Thoracic aorta endothelial cell (primary cell): ENCODE measurements around the gene LUC7L2. TPM values are rescaled to one million over a fixed set of nuclear protein-coding genes. Genes with fewer than 3 reads are reported as not detected.

Experiments used
- small RNA-seq: library from RNA; depleted of rRNA; stranded (forward); fragments of <200 nt; gene quantifications from one replicate; pipeline ENCODE3, GENCODE V24; 2012
- total RNA-seq: library from RNA; depleted of rRNA; stranded (reverse); fragments of >200 nt; gene quantifications from 2 replicates; pipeline ENCODE4 v1.2.3, GENCODE V29; 2012

LUC7L2 gene
- 77.2 and 77.9 TPM in 2 replicates for total RNA-seq

GRCh38 chr7:139359366-139360209 lies at the start of gene LUC7L2:
Gene LUC7L2, plus strand, starts transcription at chr7:139359894. Its CDS starts 368 bp downstream, at chr7:139360262.

GRCh38 chr7:139341058-139341775 lies 18.5 kb upstream of the LUC7L2 start, which contains the start of gene FMC1:
Gene FMC1, plus strand, starts transcription at chr7:139341337. Its CDS starts 48 bp downstream, at chr7:139341385.

Small RNAs within 50 kb of the gene (small RNA-seq; reads per million reads assigned to genes)
- not detected for gene RNU6-206P
- not detected for gene RNU6-911P

Other genes with a start within 250 kb of the LUC7L2 start
- gene UBN2, start 128.7 kb upstream of the LUC7L2 start, total RNA-seq: 11.3 and 12.5 TPM in 2 replicates
- gene FMC1, start 18.6 kb upstream of the LUC7L2 start, total RNA-seq: 6.3 and 8.3 TPM in 2 replicates
- 0.13 TPM in 1 of 2 replicates, not detected in the other for gene KLRG2, start 123.8 kb downstream of the LUC7L2 start, total RNA-seq
- not detected in 2 replicates for gene CLEC2L, start 163.8 kb downstream of the LUC7L2 start, total RNA-seq